ENCODE data around the gene OR7C2.
"Not testable (repeated sequence)": the region's sequence is repeated elsewhere in the genome, so short reads cannot be mapped to it uniquely, and the experiment has no call there.

Gene OR7C2

DNA sequence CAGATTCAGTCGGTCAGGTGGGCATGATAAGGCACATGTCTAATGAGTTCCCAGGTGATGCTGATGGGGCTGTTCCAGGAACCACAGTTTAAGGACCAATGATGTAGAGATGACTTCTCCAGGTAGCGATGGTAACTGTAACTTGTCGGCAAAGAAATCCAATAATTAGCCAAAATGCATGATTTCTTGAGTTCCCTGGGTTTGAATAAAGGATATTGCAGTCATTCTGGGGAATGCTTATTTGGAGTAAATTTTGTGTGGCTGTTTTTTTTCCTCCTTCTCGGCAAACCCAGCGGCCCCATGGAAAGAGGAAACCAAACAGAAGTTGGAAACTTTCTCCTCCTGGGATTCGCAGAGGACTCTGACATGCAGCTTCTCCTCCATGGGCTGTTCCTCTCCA, at the start of gene OR7C2:
OR7C2 (plus strand) TSS at position 301 of the 400 bp plus-strand sequence; CDS start at position 301, 0 bp downstream.
- no peak for DNase-seq

DNA sequence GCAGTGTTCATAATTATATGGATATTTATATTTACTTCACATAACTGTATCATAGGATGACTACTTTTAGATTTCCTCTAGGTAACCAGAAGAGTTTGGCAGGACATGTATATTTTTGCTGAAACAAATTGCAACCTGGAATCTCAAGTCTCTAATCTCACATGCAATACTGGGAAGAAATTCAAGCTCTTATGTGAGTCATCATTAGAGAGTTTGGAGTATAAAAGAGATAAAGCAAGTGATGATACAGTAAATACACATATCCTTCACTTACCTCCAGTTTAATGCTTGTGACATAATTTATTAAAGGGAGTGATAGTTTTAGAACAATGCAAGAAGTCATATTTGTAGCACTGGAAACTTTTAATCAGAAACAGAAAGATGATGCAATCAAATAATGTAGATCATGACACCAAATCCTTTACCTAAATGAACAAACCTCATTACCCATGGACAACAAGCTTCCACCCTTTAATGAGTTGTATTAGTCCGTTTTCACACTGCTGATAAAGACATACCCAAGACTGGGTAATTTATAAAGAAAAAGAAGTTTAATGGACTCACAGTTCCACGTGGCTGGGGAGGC, 39.5 kb upstream of the OR7C2 start:
- no peak for DNase-seq

DNA sequence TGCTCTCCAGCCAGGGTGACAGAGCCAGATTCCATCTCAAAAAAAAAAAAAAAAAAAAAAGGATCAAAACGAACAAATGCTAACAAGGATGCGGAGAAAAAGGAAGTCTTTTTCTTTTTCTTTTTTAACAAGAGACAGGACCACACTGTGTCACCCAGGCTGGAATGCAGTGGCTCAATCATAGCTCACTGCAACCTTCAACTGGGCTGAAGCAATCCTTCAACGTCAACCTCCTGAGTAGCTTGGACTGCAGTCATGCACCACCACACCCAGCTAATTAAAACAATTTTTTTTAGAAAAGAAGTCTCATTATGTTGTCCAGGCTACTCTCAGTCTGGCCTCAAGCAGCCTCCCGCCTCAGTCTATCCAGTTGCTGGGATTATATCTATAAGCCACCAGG, 34.6 kb upstream of the OR7C2 start:
- no peak for DNase-seq

DNA sequence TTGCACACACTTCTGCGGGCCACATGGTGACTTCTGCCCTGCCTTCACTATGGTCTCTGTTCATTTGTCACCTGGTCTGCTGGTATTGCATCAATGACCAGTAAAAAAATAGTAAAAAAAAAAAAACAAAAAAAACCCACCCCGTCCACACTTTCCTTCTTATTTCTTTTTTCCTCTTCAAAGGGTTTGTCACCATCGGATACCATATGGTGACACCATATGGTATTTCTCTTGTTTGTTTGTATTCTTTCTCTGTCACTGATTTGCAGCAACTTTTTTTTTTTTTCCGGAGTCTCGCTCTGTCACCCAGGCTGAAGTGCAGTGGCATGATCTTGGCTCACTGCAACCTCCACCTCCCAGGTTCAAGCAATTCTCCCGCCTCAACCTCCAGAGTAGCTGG, 26.2 kb upstream of the OR7C2 start:
- no peak for DNase-seq

DNA sequence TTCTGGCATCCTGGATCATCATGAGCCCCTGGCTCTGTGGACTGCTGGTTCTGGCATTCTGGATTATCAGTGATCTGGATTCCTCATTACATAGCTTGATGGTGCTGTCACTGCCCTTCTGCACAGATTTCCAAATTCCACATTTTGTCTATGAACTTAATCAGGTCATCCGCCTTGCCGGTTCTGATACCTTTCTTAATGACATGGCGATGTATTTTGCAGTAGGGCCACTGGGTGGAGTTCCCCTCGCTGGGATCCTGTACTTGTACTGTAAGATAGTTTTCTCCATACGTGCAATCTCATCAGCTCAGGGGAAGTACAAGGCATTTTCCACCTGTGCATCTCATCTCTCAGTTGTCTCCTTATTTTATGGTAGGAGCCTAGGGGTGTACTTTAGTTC, 24.4 kb upstream of the OR7C2 start:
- no peak for DNase-seq

DNA sequence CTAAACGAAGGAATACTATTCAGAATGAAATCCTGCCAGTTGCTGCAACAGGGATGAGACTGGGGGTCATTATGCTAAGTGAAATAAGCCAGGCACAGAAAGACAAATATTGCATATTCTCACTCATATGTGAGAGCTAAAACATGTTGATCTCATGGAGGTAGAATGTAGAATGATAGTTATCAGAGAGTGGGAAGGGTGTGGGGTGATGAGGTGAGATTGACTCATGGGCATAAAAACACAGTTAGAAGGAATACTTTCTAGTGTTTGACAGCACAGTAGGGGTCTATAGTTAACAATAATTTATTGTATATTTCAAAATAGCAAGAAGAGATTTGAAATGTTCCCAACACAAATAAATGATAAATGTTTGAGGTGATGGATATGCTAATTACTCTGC, 7.8 kb upstream of the OR7C2 start:
- no peak for DNase-seq

DNA sequence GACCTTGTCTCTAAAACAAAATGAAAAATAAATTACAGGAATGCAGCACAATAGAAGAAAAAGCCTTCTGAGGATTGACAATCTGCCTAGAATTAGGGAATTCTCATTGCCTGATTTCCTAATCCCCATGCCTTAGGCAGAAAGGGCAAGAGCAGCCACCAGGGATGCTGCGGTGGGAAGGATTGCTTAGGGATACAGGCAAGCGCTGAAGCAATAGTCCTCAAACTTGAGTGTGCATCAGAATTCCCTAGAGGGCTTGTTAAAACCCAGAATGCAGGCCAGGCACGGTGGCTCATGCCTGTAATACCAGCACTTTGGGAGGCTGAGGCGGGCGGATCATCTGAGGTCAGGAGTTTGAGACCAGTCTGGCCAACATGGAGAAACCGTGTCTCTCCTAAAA, 1.0 kb upstream of the OR7C2 start:
- DNase-seq: no peak

DNA sequence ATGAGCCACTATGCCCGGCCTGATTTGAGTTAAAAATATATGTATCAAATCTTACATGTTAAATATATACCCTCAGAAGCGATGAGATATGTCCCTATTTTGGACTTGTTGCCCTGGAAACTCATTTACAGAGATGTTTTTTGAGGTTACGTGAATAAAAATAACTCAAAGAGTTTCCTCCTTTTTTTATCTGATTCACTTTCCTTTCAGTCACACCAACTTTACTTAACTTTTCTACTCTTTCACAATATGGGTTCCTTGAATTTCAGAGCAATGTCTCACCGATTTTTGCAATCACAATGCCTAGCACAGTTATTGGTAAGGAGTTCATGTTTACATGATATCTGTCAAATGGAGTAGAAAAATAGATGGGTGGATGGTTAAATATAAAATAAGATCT, 2.3 kb downstream of the OR7C2 start:
- DNase-seq: no peak

DNA sequence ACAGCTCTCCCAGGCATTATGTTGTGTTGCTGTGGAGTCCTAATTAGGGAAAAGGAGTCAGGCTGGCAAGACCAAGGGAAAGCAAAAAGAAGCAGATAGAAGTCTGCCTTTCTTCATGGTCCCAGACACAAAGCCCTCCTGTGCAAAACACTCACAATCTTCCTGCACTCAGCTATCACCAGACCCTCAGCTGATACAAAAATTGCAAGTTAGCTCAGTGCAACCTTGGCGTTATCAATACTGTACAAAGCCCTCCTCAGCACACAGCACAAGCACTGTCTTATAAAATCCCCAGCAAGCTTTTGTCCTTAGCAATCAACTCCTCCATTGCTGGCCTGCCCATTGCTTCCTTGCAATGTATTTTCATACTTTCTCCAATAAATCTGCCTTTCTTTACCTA, 3.2 kb downstream of the OR7C2 start:
- no peak for DNase-seq

DNA sequence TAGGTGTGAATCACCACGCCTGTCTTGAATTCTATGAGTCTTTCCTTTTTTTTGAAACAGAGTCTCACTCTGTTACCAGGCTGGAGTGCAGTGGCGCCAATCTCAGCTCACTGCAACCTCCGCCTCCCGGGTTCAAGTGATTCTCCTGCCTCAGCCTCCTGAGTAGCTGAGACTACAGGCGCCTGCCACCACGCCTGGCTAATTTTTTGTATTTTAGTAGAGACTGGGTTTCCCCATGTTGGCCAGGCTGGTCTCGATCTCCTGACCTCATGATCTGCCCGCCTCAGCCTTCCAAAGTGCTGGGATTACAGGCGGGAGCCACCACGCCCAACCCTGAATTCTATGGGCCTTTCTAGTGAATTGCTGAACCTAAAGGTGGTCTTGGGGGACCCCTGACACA, 8.1 kb downstream of the OR7C2 start:
- not testable (repeated sequence) for DNase-seq

DNA sequence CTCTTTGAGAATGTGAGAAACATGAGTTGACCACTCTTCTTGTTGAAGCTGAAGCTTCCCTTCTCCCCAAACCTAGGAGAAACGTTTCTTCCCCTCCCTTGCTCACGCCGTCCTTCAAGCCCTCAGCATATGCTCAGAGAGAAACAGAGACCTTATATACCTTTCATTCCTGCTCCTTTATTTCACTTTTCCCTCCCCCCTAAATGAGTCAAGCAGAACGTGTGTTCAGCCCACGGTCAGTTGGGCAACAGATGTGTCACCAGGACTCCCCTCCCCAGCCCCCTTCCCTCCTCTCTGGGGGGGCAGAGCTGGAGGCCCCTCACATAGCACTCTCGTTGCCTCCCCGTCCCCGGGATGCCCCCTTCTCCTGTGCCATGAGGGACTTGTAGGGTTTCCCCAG, 8.6 kb downstream of the OR7C2 start:
- no peak for DNase-seq

DNA sequence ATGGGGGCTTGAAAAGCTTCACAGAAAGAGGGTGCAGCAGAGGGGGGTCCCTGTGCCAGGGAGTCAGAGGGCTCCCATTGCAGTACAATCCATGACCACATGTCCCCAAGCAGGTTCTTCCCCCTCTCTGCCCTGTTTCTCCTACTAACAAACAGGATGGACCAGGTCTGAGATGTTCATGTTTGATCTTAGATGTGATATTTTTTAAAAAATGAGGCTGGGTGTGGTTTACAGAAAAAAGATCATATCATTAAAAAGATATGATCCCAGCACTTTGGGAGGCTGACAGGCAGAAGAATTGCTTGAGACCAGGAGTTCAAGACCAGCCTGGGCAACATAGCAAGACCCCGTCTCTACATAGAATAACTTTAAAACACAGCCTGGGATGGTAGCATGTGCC, 9.1 kb downstream of the OR7C2 start:
- no peak for DNase-seq

DNA sequence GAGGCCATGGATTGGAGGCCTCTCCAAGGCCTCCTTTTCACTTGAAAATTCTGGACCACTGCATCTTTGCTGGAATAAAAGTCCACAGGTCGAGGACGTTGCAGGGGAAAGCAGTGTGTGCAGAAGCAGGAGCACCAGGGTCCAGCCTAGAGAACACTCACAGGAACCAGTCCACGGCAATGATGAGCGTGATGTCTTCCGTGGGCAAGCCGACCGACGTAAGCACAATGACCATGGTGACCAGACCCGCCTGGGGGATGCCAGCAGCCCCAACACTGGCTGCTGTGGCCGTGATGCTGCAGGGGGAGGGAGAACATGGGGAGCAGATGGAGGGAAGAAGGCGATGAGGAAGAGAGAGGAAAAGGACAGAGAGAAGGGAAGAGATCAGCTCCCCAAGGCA, 11.5 kb downstream of the OR7C2 start:
- no peak for DNase-seq

DNA sequence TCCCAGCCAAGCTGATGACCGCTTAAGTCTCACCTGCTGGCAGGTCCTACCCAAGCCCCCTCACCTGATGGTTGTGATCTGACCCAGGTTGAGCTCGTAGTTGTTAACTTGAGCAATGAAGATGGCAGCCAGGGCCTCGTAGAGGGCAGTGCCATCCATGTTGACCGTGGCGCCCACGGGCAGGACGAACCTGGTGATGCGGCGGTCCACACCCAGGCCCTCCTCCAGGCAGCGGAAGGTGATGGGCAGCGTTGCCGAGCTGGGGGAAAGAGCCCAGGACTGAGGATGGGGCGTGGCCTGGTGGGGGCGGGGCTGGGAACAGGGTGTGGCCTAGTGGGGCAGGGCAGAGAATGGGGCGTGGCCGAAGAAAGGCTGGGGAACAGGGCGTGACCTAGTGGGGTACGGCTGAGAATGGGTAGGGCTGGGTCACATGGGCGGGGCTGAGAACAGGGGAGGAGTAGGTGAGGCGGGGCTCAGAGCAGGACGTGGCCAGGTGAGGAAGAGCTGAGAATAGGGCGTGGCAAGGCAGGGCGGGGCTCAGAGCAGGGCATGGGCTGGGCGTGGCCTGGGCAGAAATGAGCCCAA, 12.9 kb downstream of the OR7C2 start:
- DNase-seq: no peak

DNA sequence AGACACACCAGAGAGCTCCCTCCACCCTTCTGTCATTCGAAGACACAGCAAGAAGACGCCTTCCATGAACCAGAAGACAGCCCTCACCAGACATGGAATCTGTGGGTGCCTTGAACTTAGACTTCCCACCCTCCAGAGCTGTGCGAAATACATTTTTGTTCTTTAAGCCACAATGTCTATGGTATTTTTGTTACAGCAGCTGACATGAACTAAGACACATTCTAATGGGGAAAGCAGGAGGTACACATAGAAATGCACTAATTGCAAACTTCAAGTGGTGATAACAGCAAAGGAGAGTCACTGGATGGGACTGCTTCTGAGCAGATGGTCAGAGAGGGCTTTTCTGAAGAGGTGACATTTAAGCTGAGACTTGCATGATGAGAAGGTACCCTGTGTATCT, 16.2 kb downstream of the OR7C2 start:
- no peak for DNase-seq

DNA sequence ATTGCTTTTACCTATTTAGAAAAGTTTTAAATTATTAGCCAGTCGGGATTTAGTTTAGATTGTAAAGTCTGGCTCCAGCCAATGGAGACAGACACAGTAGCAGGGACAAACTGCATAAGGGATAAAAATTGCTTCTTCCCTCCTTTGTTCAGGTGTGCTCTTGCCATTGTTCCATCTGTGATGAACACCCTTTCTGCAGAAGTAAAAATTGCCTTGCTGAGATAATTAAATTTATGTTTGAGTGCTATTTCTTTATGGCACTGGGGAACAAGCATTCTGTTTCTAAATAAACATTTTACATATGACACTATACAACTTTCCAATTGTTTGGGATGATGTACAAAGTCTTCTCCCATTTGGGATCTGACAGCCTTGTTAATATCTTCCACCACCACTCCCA, 18.0 kb downstream of the OR7C2 start:
- no peak for DNase-seq

DNA sequence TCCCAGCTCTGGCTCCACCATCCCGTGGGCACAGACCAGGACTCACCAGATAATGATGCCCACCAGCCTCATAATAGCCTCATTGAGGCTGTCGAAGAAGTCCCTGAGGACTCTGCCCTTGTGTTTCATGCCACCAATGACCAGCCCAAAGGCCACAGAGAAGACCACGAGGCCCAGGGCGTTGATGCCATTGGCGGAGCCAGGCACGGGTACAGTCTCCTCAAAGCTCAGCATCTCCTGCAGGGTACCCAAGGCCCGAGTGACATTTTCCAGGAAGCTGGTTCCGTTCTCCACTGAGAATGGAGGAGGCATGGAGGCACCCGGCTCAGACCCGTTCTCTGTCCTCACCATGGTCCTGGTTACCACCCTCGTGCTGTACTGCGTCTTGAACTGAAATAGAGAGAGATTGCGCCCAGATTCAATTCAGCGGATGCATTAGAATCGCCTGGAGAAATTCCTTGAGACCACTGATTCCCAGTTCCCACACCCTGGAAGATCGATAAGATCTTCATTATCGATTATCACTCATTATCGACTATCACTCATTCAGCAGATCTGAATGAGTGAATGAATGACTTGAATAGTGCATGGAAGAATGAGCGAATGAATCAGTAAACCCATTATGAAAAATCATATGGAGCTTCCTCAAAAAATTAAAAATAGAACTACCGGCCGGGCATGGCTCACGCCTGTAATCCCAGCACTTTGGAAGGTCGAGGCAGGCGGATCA, 20.8 kb downstream of the OR7C2 start:
- DNase-seq: no peak

DNA sequence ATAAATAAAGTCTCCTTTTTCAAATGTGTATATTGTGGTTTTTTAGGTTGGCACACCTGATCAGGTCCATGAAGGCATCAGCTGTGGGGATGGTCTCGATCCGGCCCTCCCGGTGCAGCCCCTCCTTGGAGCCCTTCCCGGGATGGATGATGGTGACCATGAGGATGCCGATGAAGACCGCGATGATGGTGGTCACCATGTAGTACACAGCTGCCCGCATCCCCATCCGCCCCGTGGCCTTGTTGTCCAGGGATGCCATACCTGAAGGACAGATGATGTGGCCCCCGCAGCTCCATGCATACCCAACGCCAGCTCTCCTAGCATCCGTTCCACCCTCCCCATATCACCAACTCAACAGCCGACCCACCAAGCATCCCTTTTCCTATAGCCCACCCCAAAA, 27.0 kb downstream of the OR7C2 start:
- DNase-seq: no peak

DNA sequence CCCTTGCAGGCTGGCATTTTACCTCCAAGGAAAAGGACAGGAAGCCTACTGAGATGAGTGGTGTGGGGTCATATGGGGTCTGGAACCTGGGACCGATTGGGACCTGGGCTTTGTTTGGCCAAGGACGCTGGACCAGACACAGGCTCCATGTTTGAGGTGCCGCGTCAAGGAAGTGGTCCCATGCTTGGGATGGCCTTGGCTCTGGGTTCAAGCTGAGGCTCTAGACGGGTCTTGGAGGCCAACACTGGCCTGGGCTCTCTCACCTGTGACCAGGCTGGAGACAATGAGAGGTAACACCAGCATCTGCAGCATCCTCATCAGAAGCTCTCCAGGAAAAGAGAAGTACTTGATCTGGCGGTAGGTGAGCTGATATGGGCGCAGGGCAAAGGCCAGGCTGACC, 30.2 kb downstream of the OR7C2 start:
- no peak for DNase-seq

DNA sequence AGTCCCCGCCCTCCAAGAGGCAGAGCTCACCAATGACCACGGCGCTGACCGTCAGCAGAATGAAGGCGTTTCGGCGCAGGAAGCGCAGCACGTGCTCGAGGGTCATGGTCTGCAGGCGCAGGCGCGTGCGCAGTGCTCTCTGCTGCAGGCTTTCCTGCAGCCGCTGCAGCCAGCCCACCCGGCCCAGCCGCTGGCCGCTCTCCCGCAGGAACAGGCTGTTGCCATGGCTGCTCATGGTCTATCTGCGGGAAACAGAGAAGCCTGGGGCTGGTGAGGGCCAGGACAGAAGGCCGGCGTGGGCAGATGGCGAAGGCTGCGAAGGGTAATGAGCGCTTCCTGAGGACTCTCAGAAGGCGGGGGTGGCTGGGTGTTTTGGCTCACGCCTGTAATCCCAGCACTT, 31.4 kb downstream of the OR7C2 start:
- no peak for DNase-seq

DNA sequence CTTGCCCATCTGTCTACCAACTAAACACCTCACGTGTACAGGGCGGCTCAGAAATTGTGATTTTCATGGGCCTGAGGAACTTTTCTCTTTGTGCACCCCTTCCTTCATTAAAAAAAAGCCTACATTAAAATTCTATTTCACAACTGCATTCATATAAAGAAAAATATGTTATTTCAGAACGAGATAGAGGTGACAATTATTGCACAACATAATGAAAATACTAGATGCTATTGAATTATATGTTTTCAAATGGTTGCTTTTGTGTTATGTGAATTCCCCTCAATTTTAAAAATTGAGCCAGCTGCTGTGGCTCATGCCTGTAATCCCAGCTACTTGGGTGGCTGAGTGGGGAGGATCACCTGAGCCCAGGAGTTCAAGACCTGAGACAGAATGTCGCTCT, 33.2 kb downstream of the OR7C2 start:
- DNase-seq: no peak

DNA sequence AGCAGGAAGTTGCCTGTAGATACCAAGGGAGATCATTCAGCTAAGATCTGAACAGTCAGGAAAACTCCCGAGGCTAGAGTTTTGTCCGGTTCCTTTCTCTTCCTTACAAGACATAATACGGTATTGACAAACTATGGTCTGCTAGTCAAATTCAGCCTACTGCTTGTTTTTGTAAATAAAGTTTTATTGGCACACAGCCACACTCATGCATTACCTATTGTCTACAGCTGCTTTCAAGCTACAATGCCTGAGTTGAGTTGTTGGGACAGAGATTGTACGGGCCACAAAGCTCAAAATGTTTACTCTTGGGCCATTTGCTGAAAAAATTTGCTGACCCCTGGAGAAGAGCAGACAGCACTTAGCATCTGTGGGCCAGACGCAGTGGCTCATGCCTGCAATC, 35.8 kb downstream of the OR7C2 start:
- no peak for DNase-seq

DNA sequence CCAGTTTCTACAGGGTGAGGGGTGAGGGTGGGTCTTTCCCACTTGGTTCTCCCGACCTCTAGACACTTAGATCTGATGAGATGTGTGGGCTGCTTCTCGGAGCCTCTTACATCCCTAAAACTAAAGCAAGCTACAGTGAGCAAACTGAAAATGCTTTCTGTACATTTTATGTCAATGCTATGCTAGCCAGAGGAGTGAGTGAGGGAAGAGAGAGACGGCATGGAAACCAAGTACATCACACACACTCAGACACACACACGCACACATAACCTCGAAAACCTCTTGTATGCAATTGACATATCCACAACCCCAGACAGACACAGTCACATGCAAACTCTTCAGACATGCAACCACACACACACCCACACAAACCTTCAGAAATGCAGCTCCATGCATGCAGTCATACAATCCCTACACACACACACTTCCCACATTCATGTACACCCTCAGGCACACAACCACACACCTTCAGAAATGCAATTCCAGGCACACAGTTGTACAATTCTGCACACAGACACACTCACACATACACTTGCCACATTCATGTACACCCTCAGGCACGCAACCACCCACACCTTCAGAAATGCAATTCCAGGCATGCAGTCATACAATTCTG, 37.0 kb downstream of the OR7C2 start:
- no peak for DNase-seq

Data from stimulated activated CD4-positive, alpha-beta T cell treated with anti-CD3 and anti-CD28 coated beads, Interleukin-1b, Interleukin-23, amount 100 ng/mL, for 48 hours (primary cell).